Upper lobe of right lung (tissue), 1 donor: ENCODE results near the gene LCN15. TPM values are rescaled to one million over a fixed set of nuclear protein-coding genes. Genes with fewer than 3 reads are reported as not detected.

Experiments
- ATAC-seq: fragments of 200-7000 bp; cut with Tn5 transposase; one replicate; pipeline ENCODE4 v1.9.1; 2020; ENCODE audit warnings: mild to moderate bottlenecking, moderate library complexity
- DNase-seq: peaks from one replicate; pipeline ENCODE4 v3.0.0-alpha.2; 2020
- H3K27ac ChIP-seq: fragments of 200-600 bp; one replicate; pipeline ENCODE4 v1.8.0; 2022
- H3K27me3 ChIP-seq: fragments of 200-600 bp; one replicate; pipeline ENCODE4 v1.8.0; 2022; ENCODE audit warnings: mild to moderate bottlenecking
- H3K36me3 ChIP-seq: fragments of 200-600 bp; one replicate; pipeline ENCODE4 v1.8.0; 2022
- H3K4me1 ChIP-seq: fragments of 200-600 bp; one replicate; pipeline ENCODE4 v1.8.0; 2022
- H3K4me3 ChIP-seq: fragments of 200-600 bp; one replicate; pipeline ENCODE4 v1.8.0; 2022; ENCODE audit warnings: mild to moderate bottlenecking
- H3K9me3 ChIP-seq: fragments of 200-600 bp; one replicate; pipeline ENCODE4 v1.8.0; 2022
- CTCF ChIP-seq: fragments of 200-600 bp; IDR thresholded peaks from one replicate; pipeline ENCODE4 v1.8.0; 2022; ENCODE audit warnings: antibody characterized with exemption
- intact Hi-C: fragments of 100-400 bp; cut with DNase I; formaldehyde crosslinking; loops from one replicate; pipeline ENCODE4 v1.11.0; 2022
- total RNA-seq: library from RNA; stranded (reverse); fragmentation: NEBNext Ultra II Directional; extraction: Animal tissue kit (Norgen Biotek cat#: 25700); gene quantifications from one replicate; pipeline ENCODE4 v1.2.1, GENCODE V29; 2021
- donor health status: DM: no; HTN: yes; CAD: no; lungs with severe emphysema.

LCN15 gene
- total RNA-seq, 1 donor from 2014 or later: not detected

GRCh38 chr9:136726631-136727191 lies 37.6 kb downstream of the LCN15 start:
- no peak for DNase-seq
- Histone ChIP-seq H3K4me1 (peaks cover 43% of the 10 kb centered on the region), H3K27me3 (no peaks in the 10 kb centered on the region), H3K9me3 (no peaks in the 10 kb centered on the region), H3K4me3 (peak overlapping the region; percentile 83), H3K36me3 (peaks cover 51% of the 10 kb centered on the region), H3K27ac (peak overlapping the region; percentile 59)
- peak; percentile 3 for ATAC-seq
- TF ChIP-seq CTCF: peak; percentile 40
- intact Hi-C loops: no loop called here

- peaks cover 48% of the 10 kb centered on the region for H3K4me1 ChIP-seq
- no peak for TF ChIP-seq CTCF
- no peaks in the 10 kb centered on the region for H3K27me3 ChIP-seq
- ATAC-seq (no peak), DNase-seq (no peak)
- intact Hi-C loops: no loop called here
- H3K9me3 ChIP-seq: no peaks in the 10 kb centered on the region
- peaks cover 55% of the 10 kb centered on the region for H3K36me3 ChIP-seq
- H3K4me3 ChIP-seq: peak overlapping the region; percentile 83
- H3K27ac ChIP-seq: no peak overlapping the region
These were observed 38.2 kb downstream of the LCN15 start for GRCh38 chr9:136726118-136726517.

GRCh38 chr9:136725612-136726011 lies 38.7 kb downstream of the LCN15 start:
- ATAC-seq: no peak
- Histone ChIP-seq H3K9me3 (no peaks in the 10 kb centered on the region), H3K27ac (no peak overlapping the region), H3K27me3 (no peaks in the 10 kb centered on the region), H3K4me1 (peaks cover 48% of the 10 kb centered on the region), H3K36me3 (peaks cover 55% of the 10 kb centered on the region), H3K4me3 (peak overlapping the region; percentile 83)
- no peak for DNase-seq
- TF ChIP-seq CTCF: no peak
- intact Hi-C loops: no loop called here

GRCh38 chr9:136724772-136725171 lies 39.5 kb downstream of the LCN15 start:
- no peak overlapping the region for H3K4me3 ChIP-seq
- no peaks in the 10 kb centered on the region for H3K27me3 ChIP-seq
- no peak overlapping the region for H3K27ac ChIP-seq
- peaks cover 48% of the 10 kb centered on the region for H3K4me1 ChIP-seq
- no peaks in the 10 kb centered on the region for H3K9me3 ChIP-seq
- intact Hi-C loops: no loop called here
- TF ChIP-seq CTCF: no peak
- peaks cover 55% of the 10 kb centered on the region for H3K36me3 ChIP-seq
- DNase-seq: no peak
- ATAC-seq: no peak

- Histone ChIP-seq H3K27me3 (no peaks in the 10 kb centered on the region), H3K9me3 (no peaks in the 10 kb centered on the region), H3K27ac (no peak overlapping the region), H3K4me1 (peaks cover 55% of the 10 kb centered on the region), H3K36me3 (peaks cover 55% of the 10 kb centered on the region), H3K4me3 (no peak overlapping the region)
- TF ChIP-seq CTCF: no peak
- ATAC-seq (no peak), DNase-seq (no peak)
- intact Hi-C loops: no loop called here
These were observed 40.3 kb downstream of the LCN15 start for GRCh38 chr9:136723989-136724388.
